ENCODE measurements around the gene ADGRB3. TPM values are rescaled to one million over a fixed set of nuclear protein-coding genes. Genes with fewer than 3 reads are reported as not detected.

ADGRB3 gene
- total and polyA plus RNA-seq, 2 donors (not counting 1 experiment from before 2014, with no cell fraction given) = not detected

- no peaks in the 10 kb centered on the region for H3K4me1 Mint-ChIP-seq
- intact Hi-C loops (cut with micrococcal nuclease) = no loop called here
- ChIA-PET POLR2A (no interaction called here), CTCF (no interaction called here)
- H3K27me3 Mint-ChIP-seq = no peaks in the 10 kb centered on the region
- H3K79me2 ChIP-seq (ENCODE audit: control insufficient read depth, insufficient read depth, low read length) = no peaks in the 10 kb centered on the region
- no peak for TF ChIP-seq CTCF (IDR thresholded peaks at IDR 0.05)
- no peak for TF ChIP-seq EZH2 (IDR thresholded peaks at IDR 0.05; ENCODE audit: borderline replicate concordance, insufficient read depth, low read depth, low read length, poor library complexity, severe bottlenecking)
- no peak overlapping the region for H3K4me3 ChIP-seq (ENCODE audit: control extremely low read depth in 1 of 5, extremely low read depth in 1 of 5, insufficient read depth in 1 of 5, low read depth in 2 of 5, low read length in 4 of 5)
- H3K36me3 ChIP-seq (replicated peaks in 1 of 2; ENCODE audit: control extremely low read depth in 1 of 2, control insufficient read depth in 1 of 2, extremely low read depth in 1 of 2, insufficient read depth in 2 of 2, low read length in 1 of 2) = no peaks in the 10 kb centered on the region
- ATAC-seq (ENCODE audit: low read depth) (no peak), DNase-seq (no peak)
- no peaks in the 10 kb centered on the region for H3K9me3 ChIP-seq (ENCODE audit: control extremely low read depth in 1 of 3, control insufficient read depth in 2 of 3, insufficient read depth in 1 of 3, low read length in 2 of 3)
- H3K4me2 ChIP-seq (replicated peaks; ENCODE audit: low read depth, low read length, poor library complexity, severe bottlenecking) = no peak overlapping the region
- no peak overlapping the region for H3K27ac Mint-ChIP-seq
- no peak overlapping the region for H3K4me3 Mint-ChIP-seq
- H3K9me3 Mint-ChIP-seq (ENCODE audit: insufficient read depth) = no peaks in the 10 kb centered on the region
- H2AFZ ChIP-seq (ENCODE audit: insufficient read depth, low read depth, low read length, poor library complexity, severe bottlenecking) = no peak overlapping the region
- H3K27me3 ChIP-seq (replicated peaks in 1 of 4; ENCODE audit: control extremely low read depth in 1 of 4, control insufficient read depth in 3 of 4, insufficient read depth in 4 of 4, low read length in 3 of 4) = no peaks in the 10 kb centered on the region
- WGBS (ENCODE audit: insufficient coverage) = 80% methylated on average over 2 of the region's 2 CpGs
- no peaks in the 10 kb centered on the region for H4K20me1 ChIP-seq (ENCODE audit: control insufficient read depth, insufficient read depth, low read length, poor library complexity, severe bottlenecking)
- H3K4me1 ChIP-seq (ENCODE audit: control insufficient read depth in 2 of 2, insufficient read depth in 2 of 2, low read length in 2 of 2) = no peaks in the 10 kb centered on the region
- no peak overlapping the region for H3K27ac ChIP-seq (ENCODE audit: low read length in 2 of 2)
- no peak overlapping the region for H3K9ac ChIP-seq (ENCODE audit: low read length)
Measured at GRCh38 chr6:69265090-69265489, 630.0 kb downstream of the ADGRB3 start.

GRCh38 chr6:69265706-69266105 lies 630.6 kb downstream of the ADGRB3 start:
- no peaks in the 10 kb centered on the region for H3K36me3 ChIP-seq (replicated peaks in 1 of 2; ENCODE audit: control extremely low read depth in 1 of 2, control insufficient read depth in 1 of 2, extremely low read depth in 1 of 2, insufficient read depth in 2 of 2, low read length in 1 of 2)
- H3K9ac ChIP-seq (ENCODE audit: low read length) = no peak overlapping the region
- Mint-ChIP-seq H3K4me3 (no peak overlapping the region), H3K27me3 (no peaks in the 10 kb centered on the region), H3K27ac (no peak overlapping the region), H3K4me1 (no peaks in the 10 kb centered on the region), H3K9me3 (ENCODE audit: insufficient read depth) (no peaks in the 10 kb centered on the region)
- DNase-seq (no peak), ATAC-seq (ENCODE audit: low read depth) (no peak)
- no peak overlapping the region for H3K27ac ChIP-seq (ENCODE audit: low read length in 2 of 2)
- TF ChIP-seq CTCF (IDR thresholded peaks at IDR 0.05) (no peak), EZH2 (IDR thresholded peaks at IDR 0.05; ENCODE audit: borderline replicate concordance, insufficient read depth, low read depth, low read length, poor library complexity, severe bottlenecking) (no peak)
- no peak overlapping the region for H3K4me3 ChIP-seq (ENCODE audit: control extremely low read depth in 1 of 5, extremely low read depth in 1 of 5, insufficient read depth in 1 of 5, low read depth in 2 of 5, low read length in 4 of 5)
- H2AFZ ChIP-seq (ENCODE audit: insufficient read depth, low read depth, low read length, poor library complexity, severe bottlenecking) = no peak overlapping the region
- no peaks in the 10 kb centered on the region for H4K20me1 ChIP-seq (ENCODE audit: control insufficient read depth, insufficient read depth, low read length, poor library complexity, severe bottlenecking)
- no CpG with 5 or more reads among the region's 1 CpG for WGBS (ENCODE audit: insufficient coverage)
- ChIA-PET CTCF (no interaction called here), POLR2A (no interaction called here)
- no peaks in the 10 kb centered on the region for H3K27me3 ChIP-seq (replicated peaks in 1 of 4; ENCODE audit: control extremely low read depth in 1 of 4, control insufficient read depth in 3 of 4, insufficient read depth in 4 of 4, low read length in 3 of 4)
- no peaks in the 10 kb centered on the region for H3K79me2 ChIP-seq (ENCODE audit: control insufficient read depth, insufficient read depth, low read length)
- H3K4me2 ChIP-seq (replicated peaks; ENCODE audit: low read depth, low read length, poor library complexity, severe bottlenecking) = no peak overlapping the region
- intact Hi-C loops (cut with micrococcal nuclease) = no loop called here
- no peaks in the 10 kb centered on the region for H3K9me3 ChIP-seq (ENCODE audit: control extremely low read depth in 1 of 3, control insufficient read depth in 2 of 3, insufficient read depth in 1 of 3, low read length in 2 of 3)
- no peaks in the 10 kb centered on the region for H3K4me1 ChIP-seq (ENCODE audit: control insufficient read depth in 2 of 2, insufficient read depth in 2 of 2, low read length in 2 of 2)
